ENCODE data around the gene TMEM163. TPM values are rescaled to one million over a fixed set of nuclear protein-coding genes. Genes with fewer than 3 reads are reported as not detected.
"Not testable (repeated sequence)": the region's sequence is repeated elsewhere in the genome, so short reads cannot be mapped to it uniquely, and the experiment has no call there.

Gene TMEM163
- total RNA-seq, 2 donors from 2014 or later: 0.14 to 2.5 TPM

- Histone ChIP-seq H3K9me3 (no peaks in the 10 kb centered on the region), H3K4me1 (ENCODE audit: control insufficient read depth in 1 of 2, low read depth in 2 of 2) (no peaks in the 10 kb centered on the region), H3K27ac (no peak overlapping the region), H3K27me3 (replicated peaks; ENCODE audit: insufficient read depth) (no peaks in the 10 kb centered on the region), H3K4me3 (no peak overlapping the region), H3K36me3 (no peaks in the 10 kb centered on the region)
- TF ChIP-seq CTCF (IDR thresholded peaks at IDR 0.05): no peak
- ATAC-seq (ENCODE audit: insufficient number of reproducible peaks, low FRiP score, low read depth) (no peak), DNase-seq (ENCODE audit: low spot score) (no peak)
Observed at GRCh38 chr2:134625311-134625710, 93.5 kb downstream of the TMEM163 start.

GRCh38 chr2:134623796-134624195 is 95.0 kb downstream of the TMEM163 start:
- ATAC-seq (ENCODE audit: insufficient number of reproducible peaks, low FRiP score, low read depth): no peak
- no peaks in the 10 kb centered on the region for H3K27me3 ChIP-seq (replicated peaks; ENCODE audit: insufficient read depth)
- TF ChIP-seq CTCF (IDR thresholded peaks at IDR 0.05): no peak
- no peak overlapping the region for H3K27ac ChIP-seq
- no peaks in the 10 kb centered on the region for H3K4me1 ChIP-seq (ENCODE audit: control insufficient read depth in 1 of 2, low read depth in 2 of 2)
- no peaks in the 10 kb centered on the region for H3K36me3 ChIP-seq
- no peak overlapping the region for H3K4me3 ChIP-seq
- DNase-seq (ENCODE audit: low spot score): no peak
- H3K9me3 ChIP-seq: peaks cover 4% of the 10 kb centered on the region

GRCh38 chr2:134623046-134623445 is 95.8 kb downstream of the TMEM163 start:
- no peaks in the 10 kb centered on the region for H3K36me3 ChIP-seq
- TF ChIP-seq CTCF (IDR thresholded peaks at IDR 0.05): no peak
- no peak for DNase-seq (ENCODE audit: low spot score)
- no peaks in the 10 kb centered on the region for H3K27me3 ChIP-seq (replicated peaks; ENCODE audit: insufficient read depth)
- H3K9me3 ChIP-seq: peaks cover 4% of the 10 kb centered on the region
- no peak for ATAC-seq (ENCODE audit: insufficient number of reproducible peaks, low FRiP score, low read depth)
- H3K4me3 ChIP-seq: no peak overlapping the region
- no peaks in the 10 kb centered on the region for H3K4me1 ChIP-seq (ENCODE audit: control insufficient read depth in 1 of 2, low read depth in 2 of 2)
- H3K27ac ChIP-seq: no peak overlapping the region

GRCh38 chr2:134621939-134622705 is 96.7 kb downstream of the TMEM163 start:
- Histone ChIP-seq H3K36me3 (no peaks in the 10 kb centered on the region), H3K27ac (no peak overlapping the region), H3K4me1 (ENCODE audit: control insufficient read depth in 1 of 2, low read depth in 2 of 2) (no peaks in the 10 kb centered on the region), H3K9me3 (peaks cover 4% of the 10 kb centered on the region), H3K4me3 (no peak overlapping the region), H3K27me3 (replicated peaks; ENCODE audit: insufficient read depth) (no peaks in the 10 kb centered on the region)
- TF ChIP-seq CTCF (IDR thresholded peaks at IDR 0.05): no peak
- no peak for ATAC-seq (ENCODE audit: insufficient number of reproducible peaks, low FRiP score, low read depth)
- no peak for DNase-seq (ENCODE audit: low spot score)

GRCh38 chr2:134619250-134619649 is 99.5 kb downstream of the TMEM163 start:
- no peak for ATAC-seq (ENCODE audit: insufficient number of reproducible peaks, low FRiP score, low read depth)
- H3K27me3 ChIP-seq (replicated peaks; ENCODE audit: insufficient read depth): no peaks in the 10 kb centered on the region
- H3K4me3 ChIP-seq: no peak overlapping the region
- TF ChIP-seq CTCF (IDR thresholded peaks at IDR 0.05): no peak
- no peak for DNase-seq (ENCODE audit: low spot score)
- H3K36me3 ChIP-seq: no peaks in the 10 kb centered on the region
- peaks cover 4% of the 10 kb centered on the region for H3K9me3 ChIP-seq
- no peak overlapping the region for H3K27ac ChIP-seq
- H3K4me1 ChIP-seq (ENCODE audit: control insufficient read depth in 1 of 2, low read depth in 2 of 2): no peaks in the 10 kb centered on the region

- H3K4me1 ChIP-seq (ENCODE audit: control insufficient read depth in 1 of 2, low read depth in 2 of 2); ATAC-seq (ENCODE audit: insufficient number of reproducible peaks, low FRiP score, low read depth); DNase-seq (ENCODE audit: low spot score): not testable (repeated sequence)
Observed at GRCh38 chr2:134615480-134615879, 103.3 kb downstream of the TMEM163 start.

More at GRCh38 chr2:134615480-134615879, 103.3 kb downstream of the TMEM163 start:
- not testable (repeated sequence) for H3K27me3 ChIP-seq (replicated peaks; ENCODE audit: insufficient read depth); H3K4me3 ChIP-seq; H3K36me3 ChIP-seq; H3K27ac ChIP-seq
- H3K9me3 ChIP-seq: peaks cover 11% of the 10 kb centered on the region

Measured in thoracic aorta (tissue), 2 donors.